ENCODE results near the gene CTH. TPM values are rescaled to one million over a fixed set of nuclear protein-coding genes. Genes with fewer than 3 reads are reported as not detected.

CTH gene
- total and polyA plus RNA-seq, 12 donors = 0.97 to 65.0 (median 5.4) TPM

DNA sequence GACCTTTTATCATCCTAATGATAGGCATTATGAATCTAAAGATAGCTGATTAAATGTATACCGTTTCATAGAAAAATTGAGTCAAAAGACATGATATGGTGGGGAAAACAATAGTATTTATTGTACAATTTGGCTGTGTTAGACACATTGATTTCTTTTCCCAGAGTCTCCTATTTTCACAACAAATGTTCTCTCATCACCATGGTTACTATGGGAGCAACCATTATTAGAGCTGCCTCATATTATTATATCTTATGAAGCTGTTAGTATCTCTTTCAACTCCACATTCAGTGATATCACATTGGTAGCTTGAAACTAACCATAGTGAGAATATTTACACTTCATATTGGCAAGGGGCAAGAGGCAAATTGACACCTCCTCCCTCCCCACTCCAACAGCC lies 10.7 kb upstream of the CTH start:
- no peaks in the 10 kb centered on the region for H3K36me3 ChIP-seq (replicated peaks in 1 of 2)
- H3K4me3 ChIP-seq = no peak overlapping the region
- intact Hi-C loops (cut with DNase I) = no loop called here
- no peak for TF ChIP-seq POLR2A (IDR thresholded peaks at IDR 0.05)
- TF ChIP-seq, protein P1, sequence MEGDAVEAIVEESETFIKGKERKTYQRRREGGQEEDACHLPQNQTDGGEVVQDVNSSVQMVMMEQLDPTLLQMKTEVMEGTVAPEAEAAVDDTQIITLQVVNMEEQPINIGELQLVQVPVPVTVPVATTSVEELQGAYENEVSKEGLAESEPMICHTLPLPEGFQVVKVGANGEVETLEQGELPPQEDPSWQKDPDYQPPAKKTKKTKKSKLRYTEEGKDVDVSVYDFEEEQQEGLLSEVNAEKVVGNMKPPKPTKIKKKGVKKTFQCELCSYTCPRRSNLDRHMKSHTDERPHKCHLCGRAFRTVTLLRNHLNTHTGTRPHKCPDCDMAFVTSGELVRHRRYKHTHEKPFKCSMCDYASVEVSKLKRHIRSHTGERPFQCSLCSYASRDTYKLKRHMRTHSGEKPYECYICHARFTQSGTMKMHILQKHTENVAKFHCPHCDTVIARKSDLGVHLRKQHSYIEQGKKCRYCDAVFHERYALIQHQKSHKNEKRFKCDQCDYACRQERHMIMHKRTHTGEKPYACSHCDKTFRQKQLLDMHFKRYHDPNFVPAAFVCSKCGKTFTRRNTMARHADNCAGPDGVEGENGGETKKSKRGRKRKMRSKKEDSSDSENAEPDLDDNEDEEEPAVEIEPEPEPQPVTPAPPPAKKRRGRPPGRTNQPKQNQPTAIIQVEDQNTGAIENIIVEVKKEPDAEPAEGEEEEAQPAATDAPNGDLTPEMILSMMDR (IDR thresholded peaks at IDR 0.05) = no peak
- no peaks in the 10 kb centered on the region for H3K4me1 ChIP-seq (replicated peaks in 1 of 2)
- H3K27ac ChIP-seq = no peak overlapping the region
- H3K27me3 ChIP-seq = no peaks in the 10 kb centered on the region
- DNase-seq = no peak
- WGBS, 4 donors = 77 to 84% (median 81%) methylated on average over 1 of the region's 1 CpG
- no peaks in the 10 kb centered on the region for H3K9me3 ChIP-seq (replicated peaks in 1 of 3)

DNA sequence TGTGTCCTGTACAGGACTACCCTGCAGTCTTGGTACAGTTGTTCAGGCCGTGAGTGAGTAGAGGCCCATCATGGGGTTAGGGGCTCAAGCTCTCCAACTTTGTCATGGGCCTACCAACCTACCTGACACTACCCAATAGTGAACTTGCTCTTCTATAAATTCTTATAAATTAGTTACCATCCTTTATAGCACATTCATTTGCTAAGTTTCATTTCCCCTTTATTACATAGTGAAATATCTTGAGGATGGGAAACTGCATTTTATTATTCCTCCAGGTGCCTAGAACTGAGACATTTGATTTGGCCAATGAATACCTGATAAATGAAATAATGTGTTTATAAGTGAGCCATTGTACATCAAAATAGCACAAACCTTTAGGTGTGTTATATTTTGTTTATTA lies 9.1 kb upstream of the CTH start:
- Histone ChIP-seq H3K9me3 (replicated peaks in 1 of 3) (no peaks in the 10 kb centered on the region), H3K27me3 (no peaks in the 10 kb centered on the region), H3K4me1 (replicated peaks in 1 of 2) (no peaks in the 10 kb centered on the region), H3K36me3 (replicated peaks in 1 of 2) (no peaks in the 10 kb centered on the region), H3K27ac (no peak overlapping the region), H3K4me3 (no peak overlapping the region)
- TF ChIP-seq POLR2A (IDR thresholded peaks at IDR 0.05) = no peak
- TF ChIP-seq, protein P1 (IDR thresholded peaks at IDR 0.05) = no peak
- intact Hi-C loops (cut with DNase I) = no loop called here
- no peak for DNase-seq
- WGBS, 4 donors = 86 to 100% (median 98%) methylated on average over 1 of the region's 1 CpG

DNA sequence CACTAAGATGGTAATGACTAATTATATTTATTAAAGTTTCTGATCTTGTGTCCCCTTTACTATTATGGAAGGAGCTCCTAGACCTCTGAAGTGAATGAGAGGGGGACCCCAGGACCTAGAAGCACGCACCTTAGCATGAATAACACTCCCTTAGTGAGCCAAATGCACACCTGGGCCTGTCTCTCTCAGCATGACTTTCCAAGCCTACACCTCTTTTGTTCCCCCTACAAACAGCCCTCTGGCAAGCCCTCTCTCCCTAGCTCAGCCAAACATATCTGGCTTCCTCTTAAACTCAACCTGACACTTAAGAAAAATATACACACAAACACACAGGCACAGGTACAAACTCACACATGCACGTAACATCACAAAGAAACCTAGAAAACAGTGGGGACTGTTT lies 7.3 kb upstream of the CTH start:
- no peak for TF ChIP-seq POLR2A (IDR thresholded peaks at IDR 0.05)
- TF ChIP-seq, protein P1 (IDR thresholded peaks at IDR 0.05) = no peak
- Histone ChIP-seq H3K36me3 (replicated peaks in 1 of 2) (no peaks in the 10 kb centered on the region), H3K4me3 (no peak overlapping the region), H3K4me1 (replicated peaks in 1 of 2) (no peaks in the 10 kb centered on the region), H3K9me3 (replicated peaks in 1 of 3) (no peaks in the 10 kb centered on the region), H3K27ac (no peak overlapping the region), H3K27me3 (no peaks in the 10 kb centered on the region)
- DNase-seq = no peak
- WGBS, 4 donors = 83 to 87% (median 86%) methylated on average over 2 of the region's 2 CpGs
- intact Hi-C loops (cut with DNase I) = no loop called here

DNA sequence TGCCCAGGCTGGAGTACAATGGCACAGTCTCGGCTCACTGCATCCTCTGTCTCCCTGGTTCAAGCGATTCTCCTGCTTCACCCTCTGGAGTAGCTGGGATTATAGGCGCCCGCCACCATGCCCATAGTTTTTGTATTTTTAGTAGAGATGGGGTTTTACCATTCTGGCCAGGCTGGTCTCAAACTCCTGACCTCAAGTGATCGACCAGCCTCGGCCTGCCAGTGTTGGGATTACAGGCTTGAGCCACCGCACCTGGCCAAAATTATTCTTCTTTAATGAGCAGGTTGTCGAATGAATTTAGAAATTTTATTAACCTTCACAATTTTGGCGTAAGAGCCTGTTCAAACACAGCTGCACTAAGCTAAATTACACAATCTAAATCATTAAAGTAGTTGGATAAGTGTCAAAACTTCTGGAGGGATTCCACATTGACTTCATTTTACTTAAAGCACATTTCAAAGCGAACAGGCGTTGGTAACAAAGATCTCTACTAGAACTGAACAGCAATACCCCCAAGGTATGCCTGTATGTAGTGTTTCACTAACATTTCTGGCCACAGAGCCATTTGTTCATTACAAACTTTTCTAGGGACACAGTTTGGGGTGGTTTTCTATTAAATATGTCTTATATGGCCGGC lies 5.2 kb upstream of the CTH start:
- peaks cover 0 to 6% of the 10 kb centered on the region in 2 donors for H3K4me1 ChIP-seq (replicated peaks in 1 of 2)
- no peak overlapping the region for H3K4me3 ChIP-seq
- TF ChIP-seq POLR2A (IDR thresholded peaks at IDR 0.05) = no peak
- TF ChIP-seq, protein P1 (IDR thresholded peaks at IDR 0.05) = no peak
- 83 to 91% (median 86%) methylated on average over 12 of the region's 12 CpGs for WGBS, 4 donors
- no peaks in the 10 kb centered on the region for H3K36me3 ChIP-seq (replicated peaks in 1 of 2)
- intact Hi-C loops (cut with DNase I) = no loop called here
- H3K27ac ChIP-seq = no peak overlapping the region
- H3K27me3 ChIP-seq = no peaks in the 10 kb centered on the region
- DNase-seq = no peak
- H3K9me3 ChIP-seq (replicated peaks in 1 of 3) = no peaks in the 10 kb centered on the region

Data from adrenal gland (tissue), 12 donors.